GM04504 (cell line): ENCODE results near the gene VAV2.

Source experiments
- DNase-seq: peaks from one replicate; pipeline ENCODE4 v3.0.0-alpha.2; 2012; ENCODE audit warnings: low read depth

Gene VAV2

DNA sequence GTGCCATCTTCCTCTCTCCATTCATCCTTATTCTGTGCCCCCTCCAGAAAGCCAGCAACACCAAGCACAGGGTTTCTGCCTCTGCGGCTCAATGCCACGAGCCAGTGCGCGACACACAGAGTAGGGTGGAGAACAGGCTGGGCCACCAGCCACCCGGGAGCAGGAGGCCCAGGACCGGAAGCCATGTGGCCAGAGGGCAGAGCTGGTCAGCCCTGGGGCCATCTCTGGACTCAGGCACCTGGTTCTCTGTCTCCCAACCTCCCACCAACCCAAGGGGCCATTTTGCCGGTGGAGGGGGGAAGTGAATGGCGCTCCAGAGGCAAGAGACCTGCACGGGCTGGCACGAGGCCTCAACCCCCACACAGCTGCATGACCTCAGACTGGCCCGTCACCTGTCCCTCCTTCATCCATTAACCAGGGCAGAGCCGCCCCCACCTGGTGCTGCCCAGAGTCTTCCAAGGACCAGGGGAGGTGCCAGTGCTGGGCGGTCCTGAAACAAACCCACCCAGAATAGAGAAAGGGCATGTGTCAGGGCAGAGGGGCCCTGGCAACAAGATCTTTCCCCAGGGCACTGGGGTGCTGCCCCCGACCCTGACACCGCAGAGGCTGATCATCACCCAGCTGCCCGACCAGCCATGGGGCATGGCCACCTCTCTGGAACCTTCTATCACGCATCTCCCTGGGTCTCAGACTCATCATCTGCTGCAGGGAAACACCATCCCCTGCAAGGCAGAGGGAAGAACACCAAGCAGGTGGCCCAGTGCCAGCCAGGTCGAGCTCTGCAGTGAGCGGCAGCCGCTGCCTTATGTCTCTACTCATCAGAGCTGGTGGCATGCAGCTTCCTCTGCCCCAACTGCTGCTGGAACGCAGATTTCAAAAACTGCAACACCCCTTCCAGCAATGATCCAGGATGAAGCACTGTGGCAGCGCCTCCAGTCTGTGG, 11.9 kb downstream of the VAV2 start:
- no peak for DNase-seq

- no peak for DNase-seq
These were observed 12.7 kb downstream of the VAV2 start for GRCh38 chr9:133979273-133979920.

DNA sequence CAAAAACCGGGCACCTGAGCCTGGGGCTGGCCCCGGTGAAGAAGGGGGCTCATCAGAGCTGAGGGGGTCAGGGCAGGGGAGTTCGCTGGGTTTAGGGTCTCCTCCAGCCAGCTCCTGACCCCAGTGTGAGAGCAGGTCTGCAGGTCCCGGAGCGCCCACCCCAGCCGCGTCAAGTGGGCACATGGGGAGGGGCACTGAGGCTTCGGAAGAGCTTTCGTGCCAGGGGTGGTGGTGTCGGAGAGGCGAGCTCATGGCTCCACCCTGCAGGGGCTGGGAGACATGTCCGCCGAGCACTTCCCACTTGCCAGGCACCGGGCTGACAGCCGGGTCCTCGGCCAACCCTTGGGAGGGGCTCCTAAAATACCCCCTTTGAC, 13.2 kb downstream of the VAV2 start:
- DNase-seq, result no peak

DNA sequence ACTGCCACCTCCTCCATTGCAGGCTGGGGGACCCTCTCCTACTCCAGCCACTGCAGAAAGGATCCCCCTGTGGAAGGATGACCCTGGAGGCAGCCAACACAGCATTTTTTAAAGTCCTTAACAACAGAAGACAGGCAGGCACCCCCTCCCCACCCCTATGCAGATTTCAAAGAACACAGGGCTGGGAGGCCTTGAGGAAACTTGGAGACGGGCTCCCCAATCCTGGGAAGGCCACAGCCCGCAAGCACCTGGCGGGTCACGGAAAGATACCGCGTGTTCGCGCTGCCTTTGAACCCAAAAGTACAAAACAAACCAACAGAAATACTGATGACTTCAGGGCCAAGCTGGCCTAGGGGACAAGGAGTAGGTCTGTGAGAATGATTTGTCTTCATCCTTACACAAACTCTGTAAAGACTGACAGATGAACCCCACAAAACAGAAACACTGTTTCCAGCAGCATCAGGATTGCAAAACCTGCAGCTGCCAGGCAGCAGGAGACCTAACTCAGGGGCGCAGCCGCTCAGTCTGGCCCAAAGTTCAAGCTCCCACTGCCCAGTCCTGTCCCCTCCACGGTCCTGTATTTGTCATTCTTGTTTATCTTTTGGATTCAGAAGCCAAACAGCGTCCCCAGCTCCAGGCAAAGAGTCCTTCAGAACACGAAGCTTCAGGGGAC, 13.8 kb downstream of the VAV2 start:
- no peak for DNase-seq

DNA sequence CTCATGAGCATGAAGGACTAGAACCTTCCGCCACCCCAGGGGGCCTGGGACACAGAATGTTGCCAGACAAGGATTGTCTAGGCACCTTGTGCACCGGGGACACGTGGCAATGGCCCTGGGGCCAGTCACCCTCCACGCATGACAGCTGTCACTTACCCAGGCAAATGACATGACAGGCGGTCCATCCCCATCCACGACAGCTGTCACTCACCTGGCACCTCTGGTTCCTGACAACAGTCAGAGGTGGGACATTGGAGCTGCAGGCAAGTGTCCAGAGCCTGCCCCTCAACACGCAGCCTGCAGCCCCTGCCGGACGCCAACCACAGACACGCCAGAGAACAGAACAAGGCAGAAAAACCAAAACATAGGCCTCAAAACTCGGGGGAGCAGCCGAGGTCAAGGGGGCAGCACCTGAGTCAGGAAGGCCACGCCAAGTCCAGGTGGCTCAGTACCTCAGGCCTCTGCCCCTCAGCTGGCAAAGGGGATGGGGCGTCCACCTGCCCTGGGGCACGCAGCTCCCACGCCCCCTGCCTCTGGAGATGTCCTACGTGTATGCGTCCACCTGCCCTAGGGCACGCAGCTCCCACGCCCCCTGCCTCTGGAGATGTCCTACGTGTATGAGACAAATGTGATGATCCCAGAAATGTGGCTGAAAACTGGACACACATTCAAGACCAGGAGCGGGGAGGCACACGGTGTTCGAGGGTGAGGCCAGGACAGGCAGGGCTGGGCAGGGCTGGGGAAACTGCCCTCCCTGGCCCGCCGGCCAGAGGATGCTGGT, 14.5 kb downstream of the VAV2 start:
- no peak for DNase-seq

- no peak for DNase-seq
These were observed 15.2 kb downstream of the VAV2 start for GRCh38 chr9:133976887-133977286.

- no peak for DNase-seq
These were observed 15.8 kb downstream of the VAV2 start for GRCh38 chr9:133976191-133976861.

- DNase-seq, result no peak
These were observed 16.6 kb downstream of the VAV2 start for GRCh38 chr9:133975511-133975910.

DNA sequence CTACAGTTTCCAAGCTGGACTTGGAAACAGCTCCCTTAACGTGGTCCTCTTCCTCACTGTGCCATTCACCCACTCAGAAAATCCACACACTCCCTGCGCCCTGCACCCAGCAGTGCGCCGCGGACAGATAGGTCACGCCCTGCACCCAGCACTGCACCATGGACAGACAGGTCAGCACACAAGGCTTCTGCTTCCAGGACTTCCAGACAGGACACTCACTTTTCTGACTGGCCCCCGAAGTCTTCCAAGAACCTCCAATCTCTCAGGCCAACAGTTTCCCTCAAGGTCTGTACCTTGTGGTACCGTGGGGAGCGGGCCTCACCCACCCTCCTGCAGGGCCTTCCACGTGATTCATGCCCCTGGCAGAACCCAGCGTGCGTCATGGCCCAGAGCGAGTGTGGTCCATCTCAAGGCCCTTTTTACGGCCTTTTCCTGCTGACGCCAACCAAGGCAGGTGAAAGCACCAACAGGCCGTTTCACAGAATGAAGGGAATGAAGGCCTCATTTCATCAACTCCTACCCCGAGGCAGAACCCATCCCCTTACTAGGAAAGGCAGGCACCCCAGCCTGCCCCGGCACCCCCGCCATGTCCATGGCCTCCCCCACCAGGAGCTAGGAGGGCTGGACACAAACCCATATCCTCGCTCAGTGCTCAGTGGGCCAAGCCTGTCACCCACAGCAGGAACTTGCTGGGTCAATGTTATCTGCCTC, 17.3 kb downstream of the VAV2 start:
- no peak for DNase-seq

GRCh38 chr9:133973791-133974630, 18.1 kb downstream of the VAV2 start:
- DNase-seq, result no peak

- no peak for DNase-seq
These were observed 18.9 kb downstream of the VAV2 start for GRCh38 chr9:133973111-133973790.

DNA sequence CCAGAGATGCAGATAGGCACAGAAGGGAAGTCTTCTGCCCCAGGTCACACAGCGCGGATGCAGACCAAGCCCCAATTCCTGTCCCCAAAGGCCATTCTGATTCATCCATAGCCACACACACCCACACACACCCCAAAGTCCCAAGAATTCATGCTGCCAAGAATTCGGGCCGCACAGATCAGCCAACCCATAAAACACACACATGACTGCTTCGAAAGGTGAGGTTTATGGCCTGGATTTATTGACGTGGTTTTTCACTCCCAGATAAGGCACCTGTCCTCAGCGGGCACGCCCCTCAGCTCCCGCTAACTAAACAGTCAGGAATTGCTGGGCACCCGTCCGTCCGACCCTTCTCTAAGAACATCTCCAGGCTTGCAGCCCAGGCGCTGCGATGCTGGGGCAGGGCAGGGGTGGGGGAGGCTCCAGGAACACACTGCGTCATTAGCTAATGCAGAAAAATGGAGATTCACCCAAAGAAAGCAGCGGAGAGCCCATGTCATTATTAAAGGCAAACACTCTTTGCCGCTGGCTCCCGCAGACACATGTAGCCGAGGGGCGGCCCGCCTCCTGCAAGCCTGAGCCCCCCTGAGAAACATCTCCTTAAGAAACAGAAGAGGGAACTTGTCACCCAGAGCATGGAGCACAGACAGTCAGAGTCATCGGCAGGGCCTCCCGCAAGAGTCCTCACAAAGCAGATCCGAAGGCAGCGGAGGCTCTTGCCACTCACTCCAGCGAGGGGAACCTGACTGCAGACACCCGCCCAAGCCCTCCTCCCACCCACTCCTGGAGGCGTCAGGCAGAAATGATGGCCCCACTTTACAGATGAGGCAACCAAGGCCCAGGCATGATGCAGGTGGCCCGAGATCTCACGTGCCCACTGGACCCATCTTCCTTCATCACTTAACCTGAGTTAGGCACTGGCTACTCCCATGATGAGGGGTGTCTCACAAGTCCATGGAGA, 19.9 kb downstream of the VAV2 start:
- DNase-seq, result no peak

- DNase-seq, result no peak
These were observed 20.8 kb downstream of the VAV2 start for GRCh38 chr9:133971121-133971951.

DNA sequence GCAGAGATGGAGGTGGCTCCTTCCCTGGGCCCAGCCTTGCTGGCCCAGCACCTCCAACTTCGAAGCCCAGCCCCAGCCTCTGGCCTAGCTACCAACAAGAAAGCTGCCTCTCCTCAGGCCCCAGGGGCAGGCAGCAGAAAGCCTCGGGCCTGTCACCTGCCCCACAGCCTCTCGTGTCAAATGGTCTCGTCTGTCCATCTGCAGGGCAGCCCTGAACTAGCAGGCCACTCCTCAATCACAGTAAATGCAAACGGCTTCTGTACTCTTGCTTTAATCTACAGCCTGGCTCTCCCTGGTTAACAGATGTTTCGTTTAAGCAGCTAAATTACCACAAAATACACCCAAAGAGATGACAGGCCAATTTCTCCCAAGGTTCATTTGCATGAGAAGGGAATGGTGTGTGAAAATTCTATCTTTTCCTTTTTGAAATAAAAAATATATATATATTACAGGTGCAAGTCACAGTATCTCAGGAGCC, 21.5 kb downstream of the VAV2 start:
- DNase-seq, result no peak

DNA sequence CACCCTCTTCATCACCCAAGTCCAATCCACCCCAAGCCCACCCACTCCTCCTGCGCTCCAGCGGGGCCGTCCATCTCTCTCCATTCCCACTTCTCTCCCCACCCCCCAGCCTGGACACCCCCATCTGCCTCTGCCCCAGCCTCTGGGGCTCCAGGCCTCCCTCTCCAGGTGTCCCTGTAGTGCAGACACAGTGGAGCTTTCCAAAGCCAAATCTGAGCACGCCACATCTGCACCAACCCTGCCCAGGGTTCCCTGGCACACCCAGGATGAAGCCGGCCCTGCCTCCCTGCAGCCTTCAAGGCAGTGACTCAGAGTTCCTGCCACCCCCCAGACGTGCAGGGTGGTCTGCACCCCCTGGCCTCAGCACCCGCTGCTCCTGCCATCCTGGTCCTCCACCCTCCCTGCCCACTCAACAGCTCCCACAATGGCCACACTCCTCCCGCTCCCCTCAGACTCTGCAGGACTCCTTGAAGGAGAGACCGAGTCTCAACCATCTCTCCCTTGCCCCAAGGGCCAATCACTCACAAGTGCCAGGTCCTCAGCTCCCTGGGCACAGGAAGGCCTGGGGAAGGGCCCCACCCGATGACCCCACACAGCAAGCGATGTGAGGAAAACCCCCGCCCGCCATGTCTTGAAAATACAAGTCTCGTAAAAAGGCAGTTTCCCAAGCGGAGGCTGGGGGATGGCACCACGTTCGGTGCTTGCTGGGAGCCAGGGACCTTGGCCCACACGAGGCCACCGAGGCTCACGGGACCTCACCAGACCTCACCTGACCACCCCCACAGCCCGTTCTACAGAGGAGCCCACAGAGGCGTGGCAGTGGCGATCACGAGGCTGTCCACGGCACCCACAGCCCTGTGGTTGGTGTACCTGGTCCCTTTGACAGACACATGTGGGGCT, 22.2 kb downstream of the VAV2 start:
- DNase-seq, result no peak

- DNase-seq, result no peak
These were observed 23.0 kb downstream of the VAV2 start for GRCh38 chr9:133968966-133969617.
